WI38 (cell line): ENCODE results near the gene CD244.

ENCODE experiments used
- H3K4me3 ChIP-seq: 2 replicates; pipeline ENCODE4 v1.5.1; 2011; ENCODE audit warnings: low read depth, mild to moderate bottlenecking, control low read depth, low read length
- TF ChIP-seq, protein P1 (sequence below): IDR thresholded peaks from 2 replicates; pipeline ENCODE4 v1.5.1; 2012; ENCODE audit warnings: low read depth, mild to moderate bottlenecking, control low read depth, low read length

The CD244 gene, protein sequence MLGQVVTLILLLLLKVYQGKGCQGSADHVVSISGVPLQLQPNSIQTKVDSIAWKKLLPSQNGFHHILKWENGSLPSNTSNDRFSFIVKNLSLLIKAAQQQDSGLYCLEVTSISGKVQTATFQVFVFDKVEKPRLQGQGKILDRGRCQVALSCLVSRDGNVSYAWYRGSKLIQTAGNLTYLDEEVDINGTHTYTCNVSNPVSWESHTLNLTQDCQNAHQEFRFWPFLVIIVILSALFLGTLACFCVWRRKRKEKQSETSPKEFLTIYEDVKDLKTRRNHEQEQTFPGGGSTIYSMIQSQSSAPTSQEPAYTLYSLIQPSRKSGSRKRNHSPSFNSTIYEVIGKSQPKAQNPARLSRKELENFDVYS

DNA sequence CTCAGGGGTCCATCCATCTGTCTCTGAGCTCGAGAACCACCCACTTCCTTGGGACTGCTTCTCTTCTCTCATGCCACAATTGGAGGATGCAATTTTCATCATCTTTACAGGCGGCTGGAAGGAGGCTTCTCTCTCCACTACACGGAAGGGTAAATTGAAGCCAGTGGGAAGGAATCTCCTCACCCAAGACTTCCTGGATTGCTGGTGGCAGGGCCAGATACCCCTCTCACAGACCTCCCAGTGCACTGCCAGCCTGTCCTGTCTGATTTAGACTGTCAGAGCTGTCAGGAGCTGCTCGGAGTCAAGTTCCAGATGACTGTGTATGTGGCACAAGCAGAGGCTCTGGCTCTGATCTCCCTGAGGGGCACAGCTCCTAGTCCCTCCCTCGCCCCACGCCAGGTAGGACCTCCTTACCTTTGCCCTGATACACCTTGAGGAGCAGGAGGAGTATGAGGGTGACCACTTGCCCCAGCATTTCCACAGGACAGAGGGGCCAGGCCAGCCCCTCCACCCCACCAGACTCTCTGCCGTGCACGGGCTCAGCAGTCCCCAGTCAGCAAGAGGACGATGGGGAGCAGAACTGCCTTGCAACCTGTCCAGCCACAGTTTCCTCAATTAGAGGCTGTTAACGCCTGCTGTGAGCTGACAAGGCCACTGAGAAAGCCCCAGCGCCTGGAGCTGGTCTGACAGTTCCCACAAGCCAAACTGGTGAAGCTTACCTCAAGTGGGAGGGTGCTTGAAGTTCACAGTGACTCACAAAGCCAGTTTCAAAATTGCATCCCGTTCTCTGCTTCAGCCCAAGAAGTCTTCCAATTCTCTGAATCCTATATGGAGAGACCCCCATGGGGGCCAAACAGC lies at the start of gene CD244:
TSS of gene CD244 (minus strand) at position 685 of the 858 bp plus-strand sequence. CDS start at position 475, 210 bp downstream.
- TF ChIP-seq, protein P1, sequence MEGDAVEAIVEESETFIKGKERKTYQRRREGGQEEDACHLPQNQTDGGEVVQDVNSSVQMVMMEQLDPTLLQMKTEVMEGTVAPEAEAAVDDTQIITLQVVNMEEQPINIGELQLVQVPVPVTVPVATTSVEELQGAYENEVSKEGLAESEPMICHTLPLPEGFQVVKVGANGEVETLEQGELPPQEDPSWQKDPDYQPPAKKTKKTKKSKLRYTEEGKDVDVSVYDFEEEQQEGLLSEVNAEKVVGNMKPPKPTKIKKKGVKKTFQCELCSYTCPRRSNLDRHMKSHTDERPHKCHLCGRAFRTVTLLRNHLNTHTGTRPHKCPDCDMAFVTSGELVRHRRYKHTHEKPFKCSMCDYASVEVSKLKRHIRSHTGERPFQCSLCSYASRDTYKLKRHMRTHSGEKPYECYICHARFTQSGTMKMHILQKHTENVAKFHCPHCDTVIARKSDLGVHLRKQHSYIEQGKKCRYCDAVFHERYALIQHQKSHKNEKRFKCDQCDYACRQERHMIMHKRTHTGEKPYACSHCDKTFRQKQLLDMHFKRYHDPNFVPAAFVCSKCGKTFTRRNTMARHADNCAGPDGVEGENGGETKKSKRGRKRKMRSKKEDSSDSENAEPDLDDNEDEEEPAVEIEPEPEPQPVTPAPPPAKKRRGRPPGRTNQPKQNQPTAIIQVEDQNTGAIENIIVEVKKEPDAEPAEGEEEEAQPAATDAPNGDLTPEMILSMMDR = no peak

DNA sequence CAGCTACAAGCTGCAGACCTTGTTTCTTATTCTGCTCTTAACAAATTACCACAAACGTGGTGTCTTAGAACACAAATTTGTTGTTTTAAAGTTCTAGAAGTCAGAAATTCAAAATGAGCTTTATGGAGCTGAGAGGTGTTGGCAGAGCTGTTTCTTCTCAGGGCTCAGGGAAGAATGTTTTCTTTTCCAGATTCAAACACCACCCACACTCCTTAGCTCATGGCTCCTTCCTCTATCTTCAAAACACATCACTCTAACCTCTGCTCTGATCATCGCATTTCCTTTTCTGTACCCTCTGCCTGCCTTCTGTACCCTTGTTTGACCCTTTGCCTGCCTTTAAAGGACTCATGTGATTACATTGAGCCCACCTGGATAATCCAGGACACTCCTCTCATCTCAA lies 49.2 kb upstream of the CD244 start:
- TF ChIP-seq, protein P1 = no peak
- H3K4me3 ChIP-seq = no peak overlapping the region

More for the DNA sequence above, at the start of gene CD244:
- no peak within 1 kb of the TSS for H3K4me3 ChIP-seq

DNA sequence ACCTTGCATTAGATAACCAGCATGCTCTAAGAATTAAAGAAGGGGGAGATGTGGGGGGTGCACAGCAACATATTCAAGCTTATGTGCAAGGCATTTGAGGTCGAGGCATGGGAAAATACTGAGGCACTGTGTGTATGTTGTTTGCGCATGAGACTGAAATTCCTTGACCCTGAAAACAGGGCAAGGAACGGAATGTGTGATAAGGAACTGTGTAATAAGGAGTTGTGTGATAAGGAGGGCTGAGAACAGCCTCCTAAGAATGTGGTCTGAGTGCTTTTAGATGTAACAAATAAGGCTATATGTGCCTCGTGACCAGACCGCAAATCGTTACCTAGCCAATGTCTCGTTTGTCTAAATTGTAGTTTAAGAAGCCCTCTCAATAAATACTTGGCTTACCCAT lies 48.8 kb upstream of the CD244 start:
- no peak overlapping the region for H3K4me3 ChIP-seq
- TF ChIP-seq, protein P1 = no peak

DNA sequence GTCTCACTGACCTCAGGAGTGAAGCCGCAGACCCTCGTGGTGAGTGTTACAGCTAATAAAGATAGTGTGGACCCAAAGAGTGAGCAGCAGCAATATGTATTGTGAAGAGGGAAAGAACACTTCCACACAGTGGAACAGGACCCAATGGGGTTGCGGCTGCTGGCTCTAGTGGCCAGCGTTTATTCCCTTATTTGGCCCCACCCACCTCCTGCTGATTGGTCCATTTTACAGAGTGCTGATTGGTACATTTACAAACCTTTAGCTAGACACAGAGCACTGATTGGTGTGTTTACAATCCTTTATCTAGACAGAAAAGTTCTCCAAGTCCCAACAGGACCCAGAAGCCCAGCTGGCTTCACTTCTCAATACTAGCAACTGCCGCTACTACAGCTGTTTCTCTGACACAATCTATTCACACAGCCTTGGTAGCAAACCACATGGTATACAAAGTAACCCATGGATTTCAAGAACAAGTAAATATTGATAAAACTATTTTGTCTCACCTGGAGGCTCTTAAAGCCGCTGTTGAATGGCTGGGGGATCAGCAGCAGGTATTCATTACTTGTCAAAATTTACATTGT lies 47.6 kb upstream of the CD244 start:
- H3K4me3 ChIP-seq = no peak overlapping the region

DNA sequence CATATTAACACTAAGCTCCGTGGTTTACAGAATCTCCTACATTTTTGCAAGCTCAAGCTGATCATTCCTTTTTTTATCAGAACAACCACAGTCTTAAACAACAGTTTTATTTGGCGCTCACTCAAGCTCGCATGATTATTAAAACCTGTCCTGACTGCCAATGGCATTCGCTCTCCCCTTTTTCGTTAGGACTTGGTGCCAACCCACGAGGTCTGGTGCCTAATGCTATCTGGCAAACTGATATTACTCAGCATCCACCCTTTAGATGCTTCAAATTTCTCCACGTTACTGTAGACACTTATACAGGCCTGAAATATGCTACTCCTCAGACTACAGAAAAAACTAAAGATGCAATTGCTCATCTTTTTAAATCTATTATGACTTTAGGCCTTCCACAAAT lies 45.3 kb upstream of the CD244 start:
- H3K4me3 ChIP-seq = no peak overlapping the region
- TF ChIP-seq, protein P1 = no peak

More for the DNA sequence above, 47.6 kb upstream of the CD244 start:
- TF ChIP-seq, protein P1 = no peak

DNA sequence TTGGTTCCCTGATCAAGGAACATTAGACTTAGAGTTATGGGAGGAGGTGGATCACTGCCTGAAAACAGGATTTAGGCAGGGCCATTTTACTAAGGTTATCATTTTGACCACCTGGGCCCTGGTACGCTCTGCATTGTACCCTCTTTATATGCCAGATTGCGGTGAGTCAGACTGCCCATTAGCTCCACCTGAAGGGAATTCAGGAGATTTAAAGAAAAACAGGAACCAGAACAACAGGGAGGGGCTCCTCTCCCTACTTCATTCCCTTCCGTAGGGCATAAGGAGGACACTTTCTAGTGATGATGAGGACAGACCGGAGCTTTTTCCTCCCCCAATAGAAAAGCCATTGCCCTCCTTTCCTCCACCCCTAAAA lies 42.9 kb upstream of the CD244 start:
- TF ChIP-seq, protein P1 = no peak
- no peak overlapping the region for H3K4me3 ChIP-seq
